NCI-H1417 treated with DMSO at 0.1 percent for 48 hours (cell line): ENCODE results near the gene MTMR12.

Experiments used
- DNase-seq: peaks from one replicate; lab custom pipeline; 2025; lab: John Stamatoyannopoulos, UW

MTMR12 gene, protein sequence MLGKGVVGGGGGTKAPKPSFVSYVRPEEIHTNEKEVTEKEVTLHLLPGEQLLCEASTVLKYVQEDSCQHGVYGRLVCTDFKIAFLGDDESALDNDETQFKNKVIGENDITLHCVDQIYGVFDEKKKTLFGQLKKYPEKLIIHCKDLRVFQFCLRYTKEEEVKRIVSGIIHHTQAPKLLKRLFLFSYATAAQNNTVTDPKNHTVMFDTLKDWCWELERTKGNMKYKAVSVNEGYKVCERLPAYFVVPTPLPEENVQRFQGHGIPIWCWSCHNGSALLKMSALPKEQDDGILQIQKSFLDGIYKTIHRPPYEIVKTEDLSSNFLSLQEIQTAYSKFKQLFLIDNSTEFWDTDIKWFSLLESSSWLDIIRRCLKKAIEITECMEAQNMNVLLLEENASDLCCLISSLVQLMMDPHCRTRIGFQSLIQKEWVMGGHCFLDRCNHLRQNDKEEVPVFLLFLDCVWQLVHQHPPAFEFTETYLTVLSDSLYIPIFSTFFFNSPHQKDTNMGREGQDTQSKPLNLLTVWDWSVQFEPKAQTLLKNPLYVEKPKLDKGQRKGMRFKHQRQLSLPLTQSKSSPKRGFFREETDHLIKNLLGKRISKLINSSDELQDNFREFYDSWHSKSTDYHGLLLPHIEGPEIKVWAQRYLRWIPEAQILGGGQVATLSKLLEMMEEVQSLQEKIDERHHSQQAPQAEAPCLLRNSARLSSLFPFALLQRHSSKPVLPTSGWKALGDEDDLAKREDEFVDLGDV

DNA sequence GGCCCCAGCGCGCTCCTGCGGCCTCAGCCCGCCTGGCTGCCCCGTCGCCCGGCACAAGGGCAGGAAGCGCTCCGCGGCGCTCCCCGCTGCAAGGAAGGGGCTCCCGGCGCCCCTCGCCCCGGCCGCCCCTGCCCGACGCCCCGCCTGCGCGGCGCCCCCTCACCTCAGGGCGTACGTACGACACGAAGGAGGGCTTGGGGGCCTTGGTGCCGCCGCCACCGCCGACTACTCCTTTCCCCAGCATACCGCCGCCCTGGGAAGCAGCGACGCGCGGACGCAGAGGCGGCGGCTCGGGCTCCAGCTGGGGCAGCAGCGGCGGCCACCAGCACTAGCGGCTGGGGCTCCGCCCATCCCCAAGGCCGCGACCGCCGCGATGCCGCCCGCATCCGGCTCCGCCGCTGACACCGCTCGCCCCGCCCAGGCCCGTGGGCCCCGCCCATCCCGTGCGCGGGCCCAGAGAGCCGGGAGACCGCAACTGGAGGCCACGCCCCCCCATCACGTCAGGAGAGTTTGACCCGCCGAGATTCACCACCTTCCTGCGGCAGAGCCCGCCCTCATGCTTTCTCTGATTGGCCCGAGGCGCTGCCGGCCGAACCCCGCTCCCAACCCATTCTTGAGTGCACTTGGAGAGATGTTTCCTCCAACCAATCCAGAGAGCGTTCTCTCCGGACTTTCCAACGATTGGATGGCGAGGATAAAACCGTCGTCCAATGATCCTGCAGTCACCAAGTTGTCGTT is at the start of gene MTMR12:
TSS of gene MTMR12 (minus strand) at position 345 of the 738 bp plus-strand sequence. CDS start at position 244, 101 bp downstream.
- peak; percentile 99 for DNase-seq

DNA sequence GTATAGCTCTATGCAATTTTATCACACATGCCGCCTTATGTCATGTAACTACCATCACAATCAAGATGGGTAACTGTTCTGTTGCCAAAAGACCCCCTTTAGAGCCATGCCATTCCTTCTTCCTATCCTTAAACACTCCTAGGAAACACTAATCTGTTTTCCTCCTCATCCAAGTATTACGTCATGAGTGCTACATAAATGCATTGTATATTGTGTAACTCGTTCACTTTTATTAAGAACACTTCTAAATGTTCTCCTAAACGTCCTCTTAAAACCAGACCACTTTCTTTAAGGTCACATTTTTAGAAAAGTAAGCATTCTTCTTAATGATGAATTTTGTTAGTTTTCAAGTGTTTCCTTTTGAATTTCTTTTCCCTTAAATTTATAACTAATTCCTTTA is 49.8 kb upstream of the MTMR12 start:
- no peak for DNase-seq

DNA sequence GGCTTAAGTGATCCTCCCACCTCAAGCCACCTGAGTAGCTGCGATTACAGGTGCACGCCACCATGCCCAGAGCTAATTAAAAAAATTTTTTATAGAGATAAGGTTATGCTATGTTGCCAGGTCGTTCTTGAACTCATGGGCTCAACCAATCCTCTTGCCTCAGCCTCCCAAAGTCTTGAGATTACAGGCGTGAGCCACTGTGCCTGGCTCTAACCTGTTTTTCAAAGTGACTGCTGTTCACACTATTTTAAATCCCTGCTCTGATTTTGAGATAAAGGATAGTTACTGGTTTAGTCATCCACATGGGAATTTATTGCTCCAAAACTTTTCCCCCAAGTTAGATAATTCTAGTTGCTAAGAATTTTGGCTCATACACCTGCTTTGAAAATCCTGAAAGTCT is 48.2 kb upstream of the MTMR12 start:
- no peak for DNase-seq

DNA sequence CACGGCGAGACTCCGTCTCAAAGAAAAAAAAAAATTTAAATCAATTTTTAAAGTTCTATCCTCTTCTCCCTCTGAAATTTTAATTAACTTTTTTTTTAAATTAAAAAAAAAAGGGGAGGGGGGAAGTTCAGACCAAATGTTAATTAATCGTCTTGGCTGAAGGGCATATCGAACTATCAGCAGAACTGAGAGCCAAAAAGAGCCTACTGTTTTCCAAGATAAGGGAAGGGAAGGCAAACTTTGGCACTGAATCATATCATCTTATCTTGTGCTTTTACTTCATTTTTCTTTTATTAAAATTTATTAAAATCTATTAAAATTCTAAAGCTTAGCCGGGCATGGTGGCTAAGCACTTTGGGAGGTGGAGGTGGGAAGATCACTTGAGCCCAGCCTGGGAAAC is 45.9 kb upstream of the MTMR12 start:
- no peak for DNase-seq

DNA sequence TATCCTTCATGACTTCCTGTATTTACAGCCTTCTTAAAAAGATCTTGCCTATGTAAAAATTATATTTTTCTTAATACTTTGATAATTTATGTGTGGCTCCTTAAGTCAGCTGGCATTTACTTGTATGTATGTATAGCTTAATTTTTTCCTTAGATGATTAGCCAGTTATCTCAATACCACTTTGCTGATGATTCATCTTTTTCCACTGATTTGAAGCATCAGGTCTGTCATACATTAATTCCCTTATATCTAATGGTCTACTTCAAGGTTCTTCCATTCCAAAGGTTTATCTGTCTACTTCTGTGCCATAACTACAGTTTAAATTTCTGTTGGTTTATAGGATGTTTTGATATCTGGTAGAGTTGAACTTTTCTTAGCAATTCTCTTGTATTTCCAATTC is 44.9 kb upstream of the MTMR12 start:
- no peak for DNase-seq

DNA sequence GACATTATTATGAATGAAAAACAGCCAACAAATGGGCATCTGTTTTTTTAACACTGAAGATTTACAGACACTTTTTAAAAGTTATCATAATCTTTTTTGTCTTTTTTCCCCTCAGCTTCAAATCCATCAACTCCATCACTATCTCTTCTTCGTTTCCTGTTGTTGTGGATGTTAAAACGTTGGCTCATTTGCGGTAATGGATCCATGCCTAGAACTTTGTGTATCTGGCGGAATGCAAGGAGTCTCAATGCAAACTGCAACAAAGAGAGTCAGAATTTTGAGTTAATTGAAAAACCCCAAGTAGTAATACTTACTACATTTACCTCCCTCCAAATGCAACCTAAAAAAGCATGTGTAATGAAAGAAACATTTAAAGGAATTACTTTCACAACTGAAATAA is 42.9 kb upstream of the MTMR12 start:
- no peak for DNase-seq

DNA sequence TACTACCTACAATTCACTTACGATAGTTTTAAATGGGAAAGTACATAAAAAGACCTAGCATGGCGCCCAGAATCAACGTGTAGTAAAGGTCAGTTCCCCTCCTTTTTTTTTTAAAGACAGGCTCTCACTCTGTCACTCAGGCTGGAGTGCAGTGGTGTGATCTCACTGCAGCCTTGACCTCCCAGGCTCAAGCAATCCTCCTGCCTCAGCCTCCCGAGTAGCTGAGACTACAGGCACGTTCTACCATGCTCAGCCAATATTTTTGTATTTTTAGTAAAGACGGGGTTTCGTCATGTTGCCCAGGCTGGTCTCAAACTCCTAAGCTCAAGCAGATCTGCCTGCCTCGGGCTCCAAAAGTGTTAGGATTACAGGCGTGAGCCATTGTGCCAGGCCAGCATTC is 40.7 kb upstream of the MTMR12 start:
- DNase-seq: no peak

DNA sequence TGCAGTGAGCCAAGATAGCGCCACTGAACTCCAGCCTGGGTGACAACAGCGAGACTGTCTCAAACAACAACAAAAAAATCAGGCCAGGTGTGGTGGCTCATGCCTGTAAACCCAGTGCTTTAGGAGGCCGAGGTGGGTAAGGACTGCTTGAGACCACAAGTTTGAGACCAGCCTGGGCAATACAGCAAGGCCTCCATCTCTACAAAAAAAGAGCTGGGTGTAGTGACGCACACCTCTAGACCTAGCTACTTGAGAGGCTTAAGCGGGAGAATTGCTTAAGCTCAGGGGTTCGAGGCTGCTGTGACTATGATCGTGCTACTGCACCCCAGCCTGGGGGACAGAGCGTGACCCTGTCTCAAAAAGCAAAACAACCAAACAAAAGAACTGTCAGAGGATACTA is 39.9 kb upstream of the MTMR12 start:
- DNase-seq: no peak

DNA sequence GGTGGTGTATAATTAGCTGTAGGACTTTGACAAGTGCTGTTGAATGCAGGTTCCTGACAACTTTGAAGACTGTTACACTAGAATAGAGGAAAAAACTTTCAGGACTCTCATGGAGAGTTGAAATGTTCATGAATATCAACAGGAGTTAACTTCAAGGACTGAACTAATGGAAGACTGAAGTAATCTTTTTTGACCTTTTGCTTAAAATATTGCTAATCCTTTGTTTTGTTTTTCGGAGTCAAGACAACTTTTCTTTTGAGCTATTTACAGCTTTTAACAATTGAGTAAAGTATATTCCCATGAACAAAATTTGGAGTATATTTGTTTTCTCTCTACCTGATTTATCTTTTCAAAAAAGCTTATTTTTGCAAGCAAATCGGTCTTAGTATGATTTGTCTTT is 34.1 kb upstream of the MTMR12 start:
- DNase-seq: no peak

DNA sequence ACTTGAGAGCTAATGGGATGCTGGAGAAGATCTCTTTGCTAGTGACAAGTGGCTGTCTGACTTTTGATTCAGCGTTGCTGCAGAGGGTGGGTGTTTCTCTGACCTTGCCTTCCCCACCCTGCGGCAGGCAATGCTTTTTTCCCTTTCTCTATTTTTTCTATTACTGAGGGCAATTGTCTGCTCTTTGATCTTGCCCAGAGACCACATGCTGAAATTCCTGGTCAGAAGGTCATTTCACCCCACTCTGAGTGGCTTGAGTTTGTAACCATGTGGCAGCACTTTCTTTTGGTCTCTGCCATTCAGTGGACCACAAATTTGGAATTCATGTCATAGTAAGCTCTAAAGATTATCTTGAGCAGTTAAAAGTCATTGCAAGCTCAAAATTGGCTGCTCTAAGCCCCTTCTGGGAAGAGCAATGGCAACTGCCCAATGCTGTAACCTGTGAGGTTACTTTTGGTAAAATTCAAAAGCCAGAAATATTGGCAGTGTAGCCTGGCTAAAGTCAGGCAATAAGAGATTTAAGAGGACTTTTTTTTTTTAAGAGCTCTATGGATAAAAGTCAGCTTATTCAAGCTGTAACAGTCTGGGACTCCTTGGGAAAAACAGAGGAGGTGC is 30.4 kb upstream of the MTMR12 start:
- DNase-seq: no peak

DNA sequence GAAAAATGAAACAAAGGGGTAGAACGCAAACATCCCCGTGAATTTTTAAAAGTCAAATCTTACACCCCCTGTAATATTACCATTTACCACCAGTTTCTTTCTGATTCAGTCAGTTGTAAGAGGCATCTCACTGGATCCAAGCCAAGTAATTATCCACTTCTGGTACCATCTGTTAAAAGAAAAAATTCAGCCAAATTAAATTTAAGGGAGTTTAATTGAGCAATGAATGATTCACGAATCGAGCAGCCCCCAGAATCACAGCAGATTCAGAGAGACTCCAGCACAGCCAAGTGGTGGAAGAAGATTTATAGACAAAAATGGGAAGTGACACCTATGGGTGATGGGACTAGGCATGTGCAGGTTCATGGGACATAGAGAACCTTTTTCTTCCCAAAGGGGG is 29.9 kb upstream of the MTMR12 start:
- no peak for DNase-seq

DNA sequence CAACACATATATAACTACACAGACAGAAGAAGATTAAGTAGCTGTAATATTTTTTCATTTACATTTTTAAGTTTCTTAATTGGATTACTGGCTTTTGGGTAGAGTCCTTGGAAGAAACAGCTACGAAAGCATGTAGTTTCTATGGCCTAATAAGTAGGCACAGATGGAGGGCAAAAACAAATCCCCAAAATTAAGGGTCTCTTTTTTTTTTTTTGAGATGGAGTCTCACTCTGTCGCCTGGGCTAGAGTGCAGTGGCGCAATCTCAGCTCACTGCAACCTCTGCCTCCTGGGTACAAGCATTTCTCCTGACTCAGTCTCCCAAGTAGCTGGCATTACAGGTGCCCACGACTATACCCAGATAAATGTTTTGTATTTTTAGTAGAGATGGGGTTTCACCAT is 27.1 kb upstream of the MTMR12 start:
- no peak for DNase-seq

DNA sequence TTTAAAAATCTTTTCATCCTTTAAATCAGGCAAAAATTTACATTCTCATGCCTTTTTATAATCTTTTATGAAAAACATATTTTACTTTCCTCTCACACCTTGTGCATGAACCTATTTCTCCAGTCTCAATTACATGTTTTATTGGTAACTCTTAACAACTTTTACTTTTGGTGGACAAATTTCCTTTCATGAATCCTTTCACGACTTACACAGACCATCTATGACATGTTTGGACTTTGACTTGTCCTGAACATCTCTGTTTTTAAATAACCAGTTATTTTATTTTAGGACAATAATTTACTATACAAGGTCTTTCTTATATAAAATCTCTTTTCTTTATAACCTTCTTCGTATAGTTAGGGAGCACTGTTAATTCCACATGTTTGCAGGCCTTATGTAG is 26.5 kb upstream of the MTMR12 start:
- DNase-seq: no peak

DNA sequence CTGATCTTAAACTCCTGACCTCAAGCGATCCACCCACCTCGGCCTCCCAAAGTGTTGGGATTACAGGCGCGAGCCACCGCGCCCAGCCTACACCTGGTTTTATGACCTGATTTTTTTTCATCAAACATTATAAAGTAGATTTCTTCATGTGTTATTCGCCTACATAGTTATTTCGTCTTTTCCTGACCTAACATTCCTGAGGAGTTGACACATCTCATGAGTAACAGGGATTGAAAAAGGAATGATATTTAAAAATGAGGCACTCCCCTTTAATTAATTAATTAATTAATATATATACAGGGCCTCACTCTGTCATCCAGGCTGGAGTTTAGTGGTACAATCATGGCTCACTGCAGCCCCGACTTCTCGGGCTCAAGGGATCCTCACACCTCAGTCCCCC is 20.2 kb upstream of the MTMR12 start:
- no peak for DNase-seq

DNA sequence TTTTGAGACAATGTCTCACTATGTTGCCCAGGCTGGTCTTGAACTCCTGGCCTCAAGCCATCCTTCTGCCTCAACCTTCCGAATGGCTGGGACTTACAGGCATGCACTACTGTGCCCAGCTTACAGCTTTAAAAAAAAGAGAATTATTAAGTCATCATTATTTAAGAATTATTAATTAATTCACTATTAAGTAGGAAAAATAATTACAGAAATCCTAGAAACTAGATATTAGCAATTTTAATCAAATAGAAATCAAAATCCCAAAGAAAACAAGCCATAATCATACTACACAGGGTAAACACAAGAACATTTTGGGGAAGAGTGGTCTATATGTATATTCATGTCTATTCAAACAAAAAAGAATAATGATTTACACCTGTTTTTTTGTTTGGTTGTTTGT is 19.6 kb upstream of the MTMR12 start:
- no peak for DNase-seq

DNA sequence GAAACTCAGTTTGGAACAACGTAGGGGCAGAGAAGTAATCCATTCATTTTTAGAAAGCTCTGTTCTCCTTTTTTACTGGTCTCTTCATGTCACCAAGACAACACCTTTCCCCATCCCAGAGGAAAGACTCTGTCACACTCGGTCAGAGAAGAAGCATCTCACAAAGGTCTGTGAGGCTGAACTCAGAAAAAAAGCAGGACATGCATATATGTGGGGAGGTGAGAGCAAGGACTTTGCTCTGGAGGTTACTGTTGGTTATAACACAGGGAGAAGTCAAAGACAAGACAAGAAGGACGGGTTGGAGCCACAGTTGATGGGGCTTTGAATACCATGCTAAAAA is 19.2 kb upstream of the MTMR12 start:
- no peak for DNase-seq

DNA sequence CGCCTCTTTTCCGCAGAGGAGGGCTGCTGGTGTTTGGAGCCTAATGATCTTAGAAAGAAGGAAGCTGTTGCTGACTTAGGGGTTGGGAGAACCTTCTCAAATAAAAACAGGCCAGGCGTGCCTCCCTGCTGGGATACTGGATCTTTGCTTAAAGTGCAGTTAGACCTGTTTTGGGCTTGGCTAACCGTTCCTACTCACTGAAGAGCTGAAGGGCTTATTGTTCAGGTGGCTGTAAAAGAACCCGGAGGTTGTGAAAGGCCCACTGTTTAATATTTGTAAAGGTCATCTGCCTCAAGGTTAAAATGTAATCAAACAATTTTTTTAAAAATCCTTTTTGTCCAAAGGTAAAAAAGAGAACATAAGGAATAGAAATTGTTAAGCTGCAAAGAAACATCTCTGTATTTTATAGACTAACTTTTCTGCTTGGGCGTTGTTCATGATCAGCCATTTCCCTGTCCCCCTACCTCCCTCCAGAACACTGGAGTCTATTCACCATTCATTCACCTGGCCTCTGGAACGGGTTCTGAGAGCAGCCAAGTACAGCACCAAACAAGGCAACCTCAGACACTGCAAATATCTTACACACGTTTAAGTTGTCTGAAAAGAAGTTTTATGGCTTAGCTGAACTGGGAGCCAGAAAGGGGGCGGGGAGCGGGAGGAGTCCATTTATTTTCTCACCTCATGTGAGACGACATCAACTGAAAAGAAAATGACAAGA is 18.6 kb upstream of the MTMR12 start:
- DNase-seq: no peak

DNA sequence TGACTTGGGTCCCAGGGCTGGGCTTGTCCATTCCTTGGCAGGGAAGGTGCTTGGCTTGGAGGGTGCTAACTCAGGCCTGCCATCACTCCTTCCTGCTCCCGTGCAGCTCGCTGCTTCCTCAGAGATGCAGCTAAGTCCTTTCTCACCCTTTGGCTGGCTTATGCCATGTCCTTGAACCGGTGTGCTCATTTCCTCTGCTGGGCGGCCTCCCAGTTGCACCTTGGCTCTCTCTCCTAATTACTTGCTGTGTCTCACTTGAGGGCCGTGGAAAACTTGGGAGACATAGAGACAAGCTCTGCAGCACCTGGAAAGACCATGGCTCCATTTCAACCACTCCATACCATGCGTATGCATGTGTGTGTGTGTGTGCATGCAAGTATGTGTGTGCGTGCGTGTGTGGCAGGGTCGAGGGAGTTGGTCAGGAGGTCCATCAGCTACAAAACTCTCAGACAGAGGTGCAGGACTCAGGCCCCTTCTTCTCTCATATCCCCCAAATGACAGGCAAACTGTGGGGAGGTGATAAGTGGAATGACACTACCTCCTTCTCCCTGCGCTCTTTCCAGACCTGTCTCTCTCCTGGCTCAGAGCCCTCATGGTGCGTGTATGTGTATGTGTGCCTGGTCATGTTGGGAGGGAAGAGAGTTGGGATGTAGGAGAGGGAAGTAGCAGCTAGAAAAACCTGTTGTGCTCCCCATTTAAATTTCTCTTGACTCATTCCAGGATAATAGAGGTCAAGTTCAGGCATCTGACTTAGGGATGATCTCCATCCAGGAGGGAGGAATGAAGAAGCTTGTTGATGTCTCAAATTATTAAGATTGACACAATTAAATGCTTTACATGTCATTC is 17.6 kb upstream of the MTMR12 start:
- no peak for DNase-seq

DNA sequence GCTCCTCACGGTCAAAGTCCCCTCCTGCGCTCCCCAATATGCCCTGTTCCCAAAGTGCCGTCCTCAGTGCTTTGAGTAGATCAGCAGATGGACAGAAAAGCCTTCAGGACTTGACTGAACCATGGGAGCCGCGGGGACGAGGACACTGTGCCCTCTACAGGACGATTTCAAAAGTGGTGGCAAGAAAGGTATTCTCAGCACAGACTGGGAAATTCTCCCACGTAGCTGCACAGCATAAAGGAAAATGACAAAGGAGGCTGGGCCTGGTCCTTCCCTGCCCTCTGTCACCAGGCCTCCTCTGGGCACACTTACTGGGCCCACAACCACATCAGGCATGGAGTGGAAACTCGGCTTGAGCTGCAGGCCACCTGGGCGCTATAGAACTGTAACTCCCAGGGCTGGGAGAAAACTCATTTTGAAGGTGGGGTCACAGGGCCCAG is 16.7 kb upstream of the MTMR12 start:
- DNase-seq: no peak

DNA sequence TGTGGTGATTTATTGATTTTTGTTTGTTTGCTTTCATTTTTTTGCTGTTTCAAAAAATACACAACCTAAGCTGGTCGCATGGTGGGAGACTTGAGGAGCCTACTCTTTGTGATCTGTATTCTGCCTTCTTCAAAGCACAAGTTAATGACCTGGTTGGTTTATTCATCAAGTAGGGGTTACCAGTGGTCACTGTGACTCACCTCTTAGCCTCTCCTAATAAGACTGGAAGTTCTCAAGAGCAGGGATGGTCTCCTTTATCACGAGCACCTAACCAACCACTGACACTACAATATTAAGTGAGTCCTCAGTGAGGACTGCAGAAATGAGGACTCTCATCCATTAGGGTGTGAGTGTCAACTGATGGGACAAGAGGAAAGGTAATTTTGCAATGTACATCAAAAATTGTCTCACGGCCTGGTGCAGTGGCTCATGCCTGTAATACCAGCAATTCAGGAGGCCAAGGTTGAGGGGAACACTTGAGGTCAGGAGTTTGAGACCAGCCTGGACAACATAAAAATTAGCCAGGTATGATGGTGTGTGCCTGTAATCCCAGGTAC is 13.6 kb upstream of the MTMR12 start:
- DNase-seq: no peak

DNA sequence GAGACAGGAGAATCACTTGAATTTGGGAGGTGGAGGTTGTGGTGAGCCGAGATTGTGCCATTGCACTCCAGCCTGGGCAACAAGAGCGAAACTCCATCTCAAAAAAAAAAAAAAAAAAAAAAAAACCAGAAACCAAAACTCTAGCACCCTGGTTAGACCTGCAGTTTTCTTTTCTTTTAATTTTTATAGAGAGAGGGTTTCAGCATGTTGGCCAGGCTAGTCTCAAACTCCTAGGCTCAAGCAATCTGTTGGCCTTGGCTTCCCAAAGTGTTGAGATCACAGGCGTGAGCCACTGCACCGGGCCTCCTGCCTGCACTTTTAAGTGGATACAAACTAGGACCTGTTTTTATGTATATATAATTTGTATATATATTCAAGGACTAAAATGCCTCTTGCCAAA is 12.9 kb upstream of the MTMR12 start:
- no peak for DNase-seq
